Breast epithelium (tissue), 4 donors: ENCODE results near the gene STAT1. TPM values are rescaled to one million over a fixed set of nuclear protein-coding genes. Genes with fewer than 3 reads are reported as not detected.
"Not testable (repeated sequence)": the region's sequence is repeated elsewhere in the genome, so short reads cannot be mapped to it uniquely, and the experiment has no call there.

Source experiments
- DNase-seq, 2 donors: peaks; one replicate each; pipeline ENCODE4 v3.0.0-alpha.2; 2019; ENCODE audit warnings: low spot score in 2 of 2
- H3K27ac ChIP-seq, 2 donors: fragments of 200-600 bp; sonication (generic) in 1 of 2; one replicate each; pipeline ENCODE4 v1.5.1; 2016 to 2019; ENCODE audit warnings: mild to moderate bottlenecking in 1 of 2
- H3K27me3 ChIP-seq, 2 donors: fragments of 200-600 bp; sonication (generic) in 1 of 2; one replicate each; pipeline versions ENCODE4 v1.5.1 to v1.6.0; 2017 to 2019; ENCODE audit warnings: control low read depth in 1 of 2, mild to moderate bottlenecking in 1 of 2
- H3K36me3 ChIP-seq: fragments of 200-600 bp; one replicate; pipeline ENCODE4 v1.5.1; 2019
- H3K4me1 ChIP-seq, 2 donors: fragments of 200-600 bp; sonication (generic); one replicate each; pipeline ENCODE4 v1.5.1; 2016 to 2019; ENCODE audit warnings: control low read depth in 1 of 2
- H3K4me3 ChIP-seq, 3 donors: fragments of 200-600 bp; sonication (generic); 1 replicate in 2 of 3; 2 replicates in 1 of 3; pipeline ENCODE4 v1.5.1; 2016 to 2019; ENCODE audit warnings: mild to moderate bottlenecking in 3 of 3, moderate library complexity in 2 of 3
- H3K9me3 ChIP-seq, 2 donors: fragments of 200-600 bp; sonication (generic) in 1 of 2; one replicate each; pipeline ENCODE4 v1.5.1; 2016 to 2019; ENCODE audit warnings: control low read depth in 1 of 2
- POLR2A ChIP-seq: fragments of 450-650 bp; IDR thresholded peaks from one replicate; pipeline ENCODE4 v1.6.1; 2016; ENCODE audit warnings: antibody characterized with exemption, mild to moderate bottlenecking, moderate library complexity
- POLR2AphosphoS5 ChIP-seq, 3 donors: sonication (generic); formaldehyde crosslinking; IDR thresholded peaks; one replicate each; pipeline ENCODE4 v1.6.1; 2017; ENCODE audit warnings: antibody characterized with exemption in 3 of 3
- intact Hi-C: fragments of 100-400 bp; cut with DNase I; formaldehyde crosslinking; loops from one replicate; pipeline ENCODE4 v1.15.1; 2023; ENCODE audit warnings: low total_unique reads
- total RNA-seq, 3 donors: library from RNA; depleted of rRNA; stranded (reverse); fragments of >200 nt; gene quantifications; one replicate each; pipeline ENCODE4 v1.1.0, GENCODE V29; 2016
- TF ChIP-seq, protein P1 (sequence below), 3 donors: fragments of 450-650 bp; IDR thresholded peaks; one replicate each; pipeline ENCODE4 v1.5.1; 2016 to 2017; ENCODE audit warnings: antibody characterized with exemption in 3 of 3, mild to moderate bottlenecking in 3 of 3, moderate library complexity in 3 of 3

The STAT1 gene
- total RNA-seq, 3 donors from 2014 or later, result 44.2 to 79.6 (median 59.4) TPM

DNA sequence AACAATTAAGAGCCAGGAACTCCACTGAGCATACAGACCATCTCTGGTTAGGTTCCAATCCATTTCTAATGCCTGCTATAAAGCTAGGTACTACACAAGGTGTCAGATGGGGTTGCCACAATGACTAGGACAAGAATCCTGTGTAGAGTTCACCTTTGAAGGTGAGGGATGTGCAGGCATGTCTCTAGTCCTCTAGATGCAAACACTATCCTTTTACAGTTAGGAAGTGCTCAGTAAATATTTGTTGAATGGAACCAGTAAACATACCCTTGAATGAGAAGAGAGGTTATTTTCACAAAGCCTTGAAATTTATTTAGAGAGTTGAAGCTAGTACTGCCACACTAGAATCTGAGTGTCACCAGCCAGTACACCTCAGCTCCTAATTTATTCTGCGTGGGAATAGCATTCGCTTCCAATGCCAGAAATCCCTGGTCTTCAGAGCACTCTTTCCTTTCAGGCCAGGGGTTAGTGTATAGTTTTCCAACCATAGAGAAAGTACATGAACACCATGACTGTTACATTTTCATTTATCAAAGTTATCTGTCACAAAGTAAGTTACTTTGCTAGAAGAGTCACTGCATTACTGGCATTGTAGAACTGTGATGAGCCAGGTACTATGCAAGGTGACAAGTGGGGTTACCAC lies 48.3 kb downstream of the STAT1 start:
- intact Hi-C loops, result no loop called here
- Histone ChIP-seq H3K36me3 (no peaks in the 10 kb centered on the region), H3K27ac (no peak overlapping the region), H3K9me3 (no peaks in the 10 kb centered on the region), H3K27me3 (no peaks in the 10 kb centered on the region), H3K4me1 (no peaks in the 10 kb centered on the region), H3K4me3 (no peak overlapping the region)
- TF ChIP-seq POLR2AphosphoS5 (IDR thresholded peaks at IDR 0.05), result no peak
- TF ChIP-seq, protein P1, sequence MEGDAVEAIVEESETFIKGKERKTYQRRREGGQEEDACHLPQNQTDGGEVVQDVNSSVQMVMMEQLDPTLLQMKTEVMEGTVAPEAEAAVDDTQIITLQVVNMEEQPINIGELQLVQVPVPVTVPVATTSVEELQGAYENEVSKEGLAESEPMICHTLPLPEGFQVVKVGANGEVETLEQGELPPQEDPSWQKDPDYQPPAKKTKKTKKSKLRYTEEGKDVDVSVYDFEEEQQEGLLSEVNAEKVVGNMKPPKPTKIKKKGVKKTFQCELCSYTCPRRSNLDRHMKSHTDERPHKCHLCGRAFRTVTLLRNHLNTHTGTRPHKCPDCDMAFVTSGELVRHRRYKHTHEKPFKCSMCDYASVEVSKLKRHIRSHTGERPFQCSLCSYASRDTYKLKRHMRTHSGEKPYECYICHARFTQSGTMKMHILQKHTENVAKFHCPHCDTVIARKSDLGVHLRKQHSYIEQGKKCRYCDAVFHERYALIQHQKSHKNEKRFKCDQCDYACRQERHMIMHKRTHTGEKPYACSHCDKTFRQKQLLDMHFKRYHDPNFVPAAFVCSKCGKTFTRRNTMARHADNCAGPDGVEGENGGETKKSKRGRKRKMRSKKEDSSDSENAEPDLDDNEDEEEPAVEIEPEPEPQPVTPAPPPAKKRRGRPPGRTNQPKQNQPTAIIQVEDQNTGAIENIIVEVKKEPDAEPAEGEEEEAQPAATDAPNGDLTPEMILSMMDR (IDR thresholded peaks at IDR 0.05), result no peak
- no peak for TF ChIP-seq POLR2A
- DNase-seq, result no peak

DNA sequence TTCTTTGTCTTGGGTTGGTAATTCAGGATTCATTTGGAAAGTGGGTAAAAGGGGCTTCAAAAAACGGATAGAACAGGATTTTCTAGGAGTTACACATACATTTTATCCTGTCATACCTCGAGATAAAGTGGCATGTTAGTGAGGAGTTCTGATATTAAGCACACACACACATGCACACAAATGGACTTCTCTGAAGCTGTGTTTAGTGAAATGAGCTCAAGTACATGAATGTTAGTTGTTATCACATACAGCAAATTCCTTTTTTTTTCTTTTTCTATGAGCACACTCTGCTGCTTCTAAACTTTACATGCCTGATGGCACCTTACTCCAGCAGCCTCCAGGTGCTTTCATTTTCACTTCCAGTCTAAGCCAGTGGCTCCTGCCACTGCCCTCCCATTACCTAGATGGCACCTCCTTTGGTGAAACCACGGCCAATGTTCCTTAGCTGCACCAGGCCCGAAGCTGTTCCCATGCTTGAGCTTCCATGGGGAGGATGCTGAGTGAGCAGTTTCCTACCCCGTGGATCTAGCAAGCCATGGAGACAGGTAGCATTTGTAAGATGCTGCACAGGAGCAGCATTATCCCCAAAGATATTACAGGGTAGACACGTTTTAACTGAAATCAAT lies 49.7 kb downstream of the STAT1 start:
- Histone ChIP-seq H3K27ac (no peak overlapping the region), H3K9me3 (no peaks in the 10 kb centered on the region), H3K4me3 (no peak overlapping the region), H3K27me3 (no peaks in the 10 kb centered on the region), H3K36me3 (no peaks in the 10 kb centered on the region), H3K4me1 (no peaks in the 10 kb centered on the region)
- TF ChIP-seq POLR2AphosphoS5 (IDR thresholded peaks at IDR 0.05) (no peak), POLR2A (no peak)
- TF ChIP-seq, protein P1 (IDR thresholded peaks at IDR 0.05), result no peak
- DNase-seq, result no peak
- intact Hi-C loops, result loop anchor here (5.0 kb wide), 1 partner anchor 1472 kb away; no protein-coding TSS in a partner anchor

DNA sequence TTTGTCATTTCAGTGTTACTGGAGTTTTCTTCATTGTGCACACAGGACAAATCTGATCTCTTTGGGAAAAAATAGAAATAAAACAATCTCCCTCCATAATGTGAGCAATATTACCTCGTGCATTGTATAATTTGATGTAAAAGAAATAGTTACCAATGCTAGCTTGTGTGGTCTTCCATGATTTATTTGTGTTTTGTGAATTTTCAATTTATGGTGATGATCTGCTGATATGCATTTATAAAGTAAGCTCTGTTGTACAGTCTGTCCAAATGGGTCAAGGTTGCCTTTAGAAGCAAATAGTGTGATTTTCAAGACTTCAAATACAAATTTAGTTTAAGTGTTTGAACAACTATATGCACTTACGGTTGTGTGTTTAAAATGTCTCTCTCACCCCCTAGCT lies 50.9 kb downstream of the STAT1 start:
- intact Hi-C loops, result loop anchor here (5.0 kb wide), 1 partner anchor 1471 kb away; no protein-coding TSS in a partner anchor
- DNase-seq, result no peak

DNA sequence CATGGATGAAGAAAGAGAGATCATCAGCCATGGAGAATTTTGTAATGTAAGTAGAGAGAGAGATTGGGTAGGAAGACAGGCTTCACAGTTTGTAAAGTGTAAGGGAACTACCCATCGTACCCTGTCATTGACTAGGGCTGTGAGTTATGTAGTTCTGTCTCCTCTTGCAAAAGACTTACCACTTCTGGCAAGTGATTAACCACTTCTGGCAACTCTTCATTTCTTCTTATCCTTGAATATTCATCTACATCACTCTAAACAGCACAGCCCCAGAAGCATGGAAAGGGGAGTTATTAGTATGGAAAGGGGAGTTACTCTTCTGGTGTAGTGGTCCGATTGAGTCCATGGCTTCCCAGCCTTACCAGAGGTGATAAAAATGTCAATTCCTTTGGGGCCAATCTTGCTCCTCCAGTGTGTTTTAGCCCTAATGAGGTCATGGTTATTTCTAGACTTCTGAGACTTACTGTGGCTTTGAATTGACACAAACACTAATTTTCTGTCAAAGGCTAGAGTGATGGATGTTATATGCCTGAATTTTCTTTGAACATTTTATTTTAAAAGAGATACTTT lies 52.0 kb downstream of the STAT1 start:
- Histone ChIP-seq H3K4me1 (no peaks in the 10 kb centered on the region), H3K27ac (no peak overlapping the region), H3K4me3 (no peak overlapping the region), H3K36me3 (no peaks in the 10 kb centered on the region), H3K9me3 (no peaks in the 10 kb centered on the region), H3K27me3 (no peaks in the 10 kb centered on the region)
- no peak for TF ChIP-seq POLR2A
- no peak for TF ChIP-seq POLR2AphosphoS5 (IDR thresholded peaks at IDR 0.05)
- TF ChIP-seq, protein P1 (IDR thresholded peaks at IDR 0.05), result no peak
- intact Hi-C loops, result loop anchor here (5.0 kb wide), 1 partner anchor 1470 kb away; no protein-coding TSS in a partner anchor
- DNase-seq, result no peak

More for the DNA sequence above, 50.9 kb downstream of the STAT1 start:
- Histone ChIP-seq H3K4me3 (no peak overlapping the region), H3K36me3 (no peaks in the 10 kb centered on the region), H3K27ac (no peak overlapping the region), H3K27me3 (no peaks in the 10 kb centered on the region), H3K9me3 (no peaks in the 10 kb centered on the region), H3K4me1 (no peaks in the 10 kb centered on the region)
- no peak for TF ChIP-seq POLR2A
- TF ChIP-seq POLR2AphosphoS5 (IDR thresholded peaks at IDR 0.05), result no peak
- TF ChIP-seq, protein P1 (IDR thresholded peaks at IDR 0.05), result no peak

DNA sequence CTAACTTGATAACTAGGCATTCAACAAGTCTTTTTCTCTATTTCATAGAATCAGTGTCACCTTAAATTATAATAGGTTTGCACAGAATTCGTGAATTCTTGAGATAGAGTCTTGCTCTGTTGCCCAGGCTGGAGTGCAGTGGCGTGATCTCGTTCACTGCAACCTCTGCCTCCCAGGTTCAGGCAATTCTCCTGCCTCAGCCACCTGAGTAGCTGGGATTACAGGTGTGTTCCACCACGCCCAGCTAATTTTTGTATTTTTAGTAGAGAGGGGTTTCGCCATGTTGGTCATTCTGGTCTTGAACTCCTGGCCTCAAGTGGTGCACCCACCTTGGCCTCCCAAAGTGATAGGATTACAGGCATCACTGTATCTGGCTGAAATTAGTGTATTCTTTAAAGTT lies 52.9 kb downstream of the STAT1 start:
- not testable (repeated sequence) for DNase-seq, H3K4me1 ChIP-seq, H3K9me3 ChIP-seq, H3K27ac ChIP-seq, H3K4me3 ChIP-seq, H3K27me3 ChIP-seq, H3K36me3 ChIP-seq
- intact Hi-C loops, result loop anchor here (5.0 kb wide), 1 partner anchor 1469 kb away; no protein-coding TSS in a partner anchor
